ENCODE data around the gene PRKACB. TPM values are rescaled to one million over a fixed set of nuclear protein-coding genes. Genes with fewer than 3 reads are reported as not detected.
"Not testable (repeated sequence)": the region's sequence is repeated elsewhere in the genome, so short reads cannot be mapped to it uniquely, and the experiment has no call there.

Gene PRKACB
- polyA plus RNA-seq (ENCODE audit: insufficient read length in 3 of 3): 10 to 100 TPM; 56.1 to 60.6 (median 57.2) TPM

DNA sequence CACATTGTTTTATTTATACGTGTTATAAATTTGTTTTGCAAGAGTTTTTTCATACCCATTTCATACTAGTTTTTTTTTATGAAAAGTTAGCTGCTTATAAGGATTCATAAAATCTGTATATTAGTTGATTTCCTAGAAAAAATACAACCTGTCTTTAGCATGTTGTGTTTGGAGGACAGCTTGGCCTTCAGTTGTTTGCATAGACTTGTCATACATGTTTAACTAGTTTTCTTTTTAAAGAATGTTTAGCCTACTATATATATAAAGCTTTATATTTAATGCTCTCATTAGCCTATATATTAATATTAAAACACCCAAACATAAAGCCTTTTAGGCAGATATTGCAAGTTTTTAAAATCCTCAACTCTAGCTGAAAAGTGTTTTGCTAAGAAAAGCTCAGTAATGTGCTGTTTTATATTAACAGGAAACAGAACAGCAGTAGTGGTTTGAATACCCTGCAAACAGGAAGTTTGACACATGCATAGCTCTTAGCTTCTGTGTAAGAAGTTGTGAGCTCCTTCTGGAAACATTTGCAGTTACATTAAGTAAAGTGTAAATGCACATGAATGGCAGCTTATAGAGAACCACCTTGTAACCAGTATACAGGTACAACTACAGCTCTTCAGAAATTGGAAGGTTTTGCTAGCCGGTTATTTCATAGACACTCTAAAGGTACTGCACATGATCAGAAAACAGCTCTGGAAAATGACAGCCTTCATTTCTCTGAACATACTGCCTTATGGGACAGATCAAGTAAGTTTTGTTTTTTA is at the start of gene PRKACB:
TSS of gene PRKACB (plus strand) at position 476 of the 770 bp plus-strand sequence. CDS start at position 567, 91 bp downstream.
- DNase-seq (ENCODE audit: low read depth in 3 of 3, low spot score in 2 of 3): no peak

DNA sequence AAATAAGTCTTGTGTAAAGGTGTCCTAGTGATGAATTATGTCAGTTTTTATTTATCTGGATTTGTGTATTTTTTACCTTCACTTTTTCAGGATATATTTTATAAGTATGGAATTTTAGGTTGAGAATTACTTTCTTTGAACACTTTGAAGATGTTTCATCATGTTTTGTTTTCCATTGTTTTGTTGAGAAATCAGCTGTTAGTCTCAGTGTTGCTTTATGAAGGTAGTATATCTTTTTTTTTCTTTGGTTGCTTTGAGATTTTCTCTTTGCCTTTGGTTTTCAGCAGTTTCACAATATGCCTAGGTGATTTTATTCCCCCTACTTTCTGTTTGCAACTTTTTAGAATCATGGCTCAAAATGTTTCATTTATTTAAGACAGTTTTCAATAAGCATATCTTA is 48.8 kb upstream of the PRKACB start:
- DNase-seq (ENCODE audit: low read depth in 3 of 3, low spot score in 2 of 3): no peak

DNA sequence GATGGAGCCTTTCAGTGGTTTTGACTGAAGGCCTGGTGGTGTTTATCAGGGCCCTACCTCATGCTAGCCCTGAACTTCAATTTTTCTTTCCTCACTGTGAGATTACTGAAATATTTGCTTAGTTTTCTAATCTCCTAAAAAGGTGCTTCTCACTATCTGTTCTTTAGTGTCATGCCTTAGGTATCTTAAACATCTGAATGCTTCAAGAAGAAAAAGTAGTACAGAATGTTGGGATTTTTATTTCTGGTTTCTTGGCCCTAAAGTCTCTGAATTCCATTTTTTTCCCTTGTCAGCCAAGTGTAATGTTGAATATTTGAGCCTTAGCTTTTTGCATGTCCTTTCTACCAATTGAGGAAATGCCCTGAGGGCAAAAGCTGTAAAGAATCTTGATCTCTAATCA is 47.9 kb upstream of the PRKACB start:
- DNase-seq (ENCODE audit: low read depth in 3 of 3, low spot score in 2 of 3): no peak

DNA sequence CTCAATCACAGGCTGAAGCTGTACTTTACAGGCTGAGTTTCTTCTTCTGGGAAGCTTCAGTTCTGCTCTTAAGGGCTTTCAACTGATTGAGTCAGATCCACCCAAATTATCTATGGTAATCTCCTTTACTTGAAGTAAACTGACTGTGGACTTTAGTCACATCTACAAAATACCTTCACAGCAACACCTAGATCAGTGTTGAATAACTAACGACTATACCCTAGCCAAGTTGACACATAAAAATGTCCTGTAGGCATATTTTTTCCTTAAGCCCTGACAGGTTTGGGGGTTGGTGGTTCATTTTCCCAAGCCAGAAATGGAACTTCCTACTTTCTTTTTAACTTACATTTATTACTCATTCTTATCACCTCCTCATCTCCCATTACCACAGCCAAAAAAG is 42.9 kb upstream of the PRKACB start:
- no peak for DNase-seq (ENCODE audit: low read depth in 3 of 3, low spot score in 2 of 3)

DNA sequence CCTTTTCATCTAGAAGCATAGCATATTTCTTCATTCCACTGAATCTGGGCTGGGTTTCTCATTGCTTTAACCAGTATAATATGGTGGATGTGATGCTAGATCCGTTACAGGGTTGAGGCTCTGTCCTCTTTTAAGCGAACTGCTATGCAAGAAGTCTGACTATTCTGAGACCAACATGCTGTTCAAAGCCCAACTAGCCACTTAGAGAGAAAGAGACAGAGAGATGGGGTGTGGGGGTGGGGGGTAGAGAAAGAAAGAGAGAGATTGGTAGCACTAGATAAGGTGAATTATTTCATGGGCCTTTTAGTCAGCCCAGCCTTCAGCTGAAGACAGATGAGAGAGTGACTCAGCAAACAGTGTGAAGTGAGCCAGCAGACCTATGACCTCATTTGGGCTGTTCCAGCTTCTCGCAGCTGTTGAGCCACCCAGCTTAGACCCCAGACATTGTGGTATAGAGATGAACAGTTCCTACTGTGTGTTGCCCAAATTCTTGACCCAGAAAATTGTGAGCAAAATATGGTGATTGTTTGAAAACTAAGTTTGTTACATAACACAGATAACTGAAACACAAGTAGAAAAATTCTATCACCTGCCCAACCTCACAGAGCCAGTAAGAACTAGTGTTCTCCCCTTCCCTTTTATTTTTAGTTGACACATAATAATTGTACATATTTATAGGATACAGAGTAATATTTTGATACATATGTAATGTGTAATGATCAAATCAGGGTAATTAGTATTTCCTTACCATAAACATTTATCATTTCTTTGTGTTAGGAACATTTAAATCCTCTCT is 40.7 kb upstream of the PRKACB start:
- DNase-seq (ENCODE audit: low read depth in 3 of 3, low spot score in 2 of 3): no peak

DNA sequence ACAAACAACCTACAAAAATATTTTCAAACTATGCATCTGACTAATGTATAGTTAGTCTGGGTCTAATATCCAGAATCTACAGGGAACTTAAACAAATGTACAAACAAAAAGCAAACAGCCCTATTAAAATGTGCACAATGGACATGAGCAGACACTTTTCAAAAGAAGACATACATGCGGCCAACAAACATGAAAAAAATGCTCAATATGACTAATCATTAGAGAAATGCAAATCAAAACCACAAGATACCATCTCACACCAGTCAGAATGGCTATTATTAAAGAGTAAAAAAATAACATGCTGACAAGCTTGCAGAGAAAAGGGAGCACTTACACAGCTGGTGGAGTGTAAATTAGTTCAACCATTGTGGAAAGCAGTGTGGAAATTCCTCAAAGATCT is 36.5 kb upstream of the PRKACB start:
- not testable (repeated sequence) for DNase-seq (ENCODE audit: low read depth in 3 of 3, low spot score in 2 of 3)

DNA sequence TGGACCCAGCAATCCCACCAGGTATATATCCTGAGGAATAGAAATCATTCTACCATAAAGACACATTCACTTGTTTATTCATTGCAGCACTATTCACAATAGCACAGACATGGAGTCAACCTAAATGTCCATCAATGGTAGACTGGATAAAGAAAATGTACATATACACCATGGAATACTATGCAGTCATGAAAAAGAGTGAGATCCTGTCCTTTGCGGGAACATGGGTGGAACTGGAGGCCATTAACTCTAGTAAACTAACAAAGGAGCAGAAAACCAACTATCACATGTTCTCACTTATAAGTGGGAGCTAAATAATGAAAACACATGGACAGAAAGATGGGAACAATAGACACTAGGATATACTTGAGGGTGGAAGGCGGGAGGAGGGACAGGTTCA is 36.1 kb upstream of the PRKACB start:
- no peak for DNase-seq (ENCODE audit: low read depth in 3 of 3, low spot score in 2 of 3)

DNA sequence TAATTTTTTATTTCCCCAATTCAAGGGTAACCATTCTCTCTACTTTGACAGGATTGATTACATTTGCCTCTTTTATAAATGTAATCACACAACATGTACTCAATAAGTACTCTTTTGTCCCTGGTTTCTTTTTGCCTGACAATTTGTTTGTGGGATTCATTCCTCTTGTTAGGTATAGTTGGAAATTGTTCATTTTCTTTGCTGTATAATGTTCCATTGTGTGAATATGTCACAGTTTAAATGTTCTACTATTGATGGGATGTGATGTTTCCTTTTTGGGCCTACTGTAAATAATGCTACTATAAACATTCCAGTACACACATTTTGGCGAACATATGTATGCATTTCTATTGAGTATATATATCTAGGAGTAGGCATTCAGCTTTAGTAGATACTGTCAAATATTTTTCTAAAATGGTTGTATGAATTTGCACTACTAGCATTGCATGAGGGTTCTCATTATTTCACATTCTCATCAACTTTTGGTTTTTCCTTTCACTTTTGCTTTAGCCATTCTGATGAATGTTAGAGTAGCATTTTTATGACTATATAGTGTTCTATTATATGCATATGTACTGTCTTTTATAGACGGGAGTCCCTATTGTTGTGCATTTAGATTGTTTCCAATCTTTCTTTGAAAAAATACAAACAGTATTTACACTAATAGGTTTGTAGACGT is 35.0 kb upstream of the PRKACB start:
- no peak for DNase-seq (ENCODE audit: low read depth in 3 of 3, low spot score in 2 of 3)

DNA sequence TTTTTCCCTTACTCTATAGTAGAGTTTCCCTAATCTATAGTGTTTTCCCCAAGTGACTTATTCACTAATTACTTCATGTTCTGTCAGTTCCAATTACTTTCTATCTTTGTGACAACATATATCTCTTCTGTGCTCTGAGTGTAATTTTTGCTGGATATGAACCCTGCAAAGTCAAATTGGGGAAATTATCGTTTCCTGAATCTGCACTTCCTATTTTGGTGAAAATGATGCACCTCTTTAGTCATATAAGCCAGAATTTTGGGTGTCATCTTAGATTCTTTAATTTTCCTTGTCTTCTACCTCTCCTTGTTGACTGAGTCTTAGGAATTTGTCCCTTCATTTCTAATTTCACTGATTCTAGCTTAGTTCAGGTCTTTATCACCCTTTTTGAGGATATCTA is 33.4 kb upstream of the PRKACB start:
- DNase-seq (ENCODE audit: low read depth in 3 of 3, low spot score in 2 of 3): no peak

DNA sequence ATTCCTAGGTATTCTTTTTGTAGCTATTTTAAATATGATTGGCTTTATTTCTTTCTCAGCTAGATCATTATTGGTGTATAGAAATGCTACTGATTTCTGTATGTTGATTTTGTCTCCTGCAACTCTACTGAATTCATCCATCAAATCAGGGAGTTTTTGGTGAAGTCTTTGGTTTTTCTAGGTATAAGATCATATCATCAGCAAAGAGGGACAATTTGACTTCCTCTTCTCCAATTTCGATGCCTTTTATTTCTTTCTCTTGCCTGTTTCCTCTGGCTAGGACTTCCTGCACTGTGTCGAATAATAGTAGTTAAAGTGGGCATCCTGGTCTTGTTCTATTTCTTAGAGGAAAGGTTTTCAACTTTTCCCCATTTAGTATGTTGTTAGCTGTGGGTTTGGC is 27.5 kb upstream of the PRKACB start:
- DNase-seq (ENCODE audit: low read depth in 3 of 3, low spot score in 2 of 3): no peak

DNA sequence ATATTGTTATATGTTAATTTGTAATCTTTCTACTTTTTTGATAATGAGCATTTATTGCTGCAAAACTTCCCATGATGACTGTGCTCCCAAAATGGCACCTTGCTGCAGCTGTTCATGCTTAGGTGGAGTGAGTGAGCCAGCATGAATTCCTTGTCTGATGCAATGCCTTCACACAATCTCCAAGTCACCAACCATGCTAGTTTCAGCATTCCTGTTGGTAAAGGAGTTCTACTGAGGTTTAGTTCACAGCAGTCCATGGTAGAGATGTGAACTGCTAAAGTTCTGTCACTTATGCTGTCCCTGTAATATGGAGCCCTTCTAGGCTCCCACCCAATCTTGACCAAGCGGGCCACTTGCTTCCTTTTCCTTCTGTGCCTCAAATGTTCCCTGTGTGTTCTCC is 26.2 kb upstream of the PRKACB start:
- no peak for DNase-seq (ENCODE audit: low read depth in 3 of 3, low spot score in 2 of 3)

DNA sequence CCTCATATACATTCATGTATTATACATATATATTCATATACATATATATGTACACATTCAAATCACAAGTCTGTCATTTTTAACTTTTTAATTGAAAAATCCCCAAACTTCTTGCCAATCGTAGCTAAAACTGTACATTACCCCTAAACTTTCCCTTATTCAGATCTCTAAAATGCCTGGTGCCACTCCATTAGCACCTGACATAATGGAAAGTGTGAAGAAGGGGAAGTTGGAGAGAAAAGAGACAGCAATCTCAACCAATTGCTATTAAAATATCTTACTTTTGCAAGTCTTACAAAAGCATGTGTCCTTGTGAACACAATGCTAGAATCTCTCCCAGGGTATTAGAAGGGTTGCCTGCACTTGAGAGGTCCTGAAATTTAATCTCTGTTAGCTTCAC is 22.7 kb upstream of the PRKACB start:
- DNase-seq (ENCODE audit: low read depth in 3 of 3, low spot score in 2 of 3): no peak

DNA sequence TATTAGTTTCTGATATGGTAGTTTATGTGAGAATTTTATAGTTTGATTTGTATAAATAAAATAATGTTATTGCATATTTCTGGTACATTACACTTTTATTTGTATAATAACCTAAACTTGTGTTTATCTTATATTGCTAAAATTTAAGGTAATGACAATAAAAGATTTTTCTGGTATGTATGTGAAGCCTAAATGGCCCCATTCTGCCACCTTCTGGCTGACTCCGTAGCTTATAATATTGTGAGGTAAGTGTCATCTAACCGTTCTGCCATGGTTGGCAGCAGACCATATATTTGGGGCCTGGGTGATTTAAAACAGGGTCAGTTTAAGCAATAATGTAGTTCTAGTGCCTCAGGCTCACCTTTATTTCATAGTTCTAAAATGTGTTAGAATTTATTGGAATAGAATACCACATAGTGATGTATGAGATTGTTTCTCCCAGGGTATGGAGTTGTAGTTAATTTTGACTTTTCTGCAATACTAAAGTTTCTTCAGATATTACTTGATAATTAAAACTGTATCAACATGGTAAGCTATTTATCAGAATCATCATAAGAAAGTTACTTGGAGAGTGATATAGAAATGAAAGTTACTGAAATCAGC is 21.2 kb upstream of the PRKACB start:
- no peak for DNase-seq (ENCODE audit: low read depth in 3 of 3, low spot score in 2 of 3)

DNA sequence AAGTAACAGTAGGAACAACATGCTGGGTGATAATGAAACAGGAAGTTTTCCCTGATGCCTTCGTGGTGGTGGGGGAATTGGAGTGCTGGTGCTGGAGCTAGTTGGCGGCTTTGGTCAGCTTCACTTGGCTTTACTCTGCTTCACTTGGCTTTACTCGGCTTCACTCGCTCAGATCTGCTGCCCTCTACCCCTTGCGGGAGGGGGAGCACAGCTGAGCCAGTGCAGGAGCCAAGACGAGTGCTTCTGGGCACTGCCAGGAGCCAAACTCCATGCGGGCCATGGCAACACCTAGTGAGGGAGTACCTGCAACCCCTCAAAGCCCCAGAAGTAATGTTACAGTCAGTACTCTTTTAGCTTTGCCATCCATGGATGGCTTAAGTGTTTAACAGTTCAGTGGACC is 10.6 kb upstream of the PRKACB start:
- no peak for DNase-seq (ENCODE audit: low read depth in 3 of 3, low spot score in 2 of 3)

DNA sequence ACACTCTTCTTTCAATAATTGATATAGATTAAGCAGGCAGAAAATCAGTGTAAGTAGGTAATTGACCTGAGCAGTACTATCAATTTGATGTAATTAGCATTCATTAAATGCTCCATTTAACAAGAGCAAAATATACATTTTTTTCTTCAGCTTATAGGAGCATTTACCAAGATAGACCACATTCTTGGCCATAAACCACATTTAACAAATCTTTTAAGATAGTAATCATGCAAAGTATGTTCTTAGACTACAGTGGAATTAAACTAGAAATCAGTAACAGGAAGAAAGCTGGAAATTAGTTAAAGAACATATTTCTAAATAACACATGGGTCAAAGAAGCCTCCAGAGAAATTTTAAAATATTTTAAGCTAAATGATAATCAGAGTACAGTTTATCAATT is 8.7 kb upstream of the PRKACB start:
- no peak for DNase-seq (ENCODE audit: low read depth in 3 of 3, low spot score in 2 of 3)

DNA sequence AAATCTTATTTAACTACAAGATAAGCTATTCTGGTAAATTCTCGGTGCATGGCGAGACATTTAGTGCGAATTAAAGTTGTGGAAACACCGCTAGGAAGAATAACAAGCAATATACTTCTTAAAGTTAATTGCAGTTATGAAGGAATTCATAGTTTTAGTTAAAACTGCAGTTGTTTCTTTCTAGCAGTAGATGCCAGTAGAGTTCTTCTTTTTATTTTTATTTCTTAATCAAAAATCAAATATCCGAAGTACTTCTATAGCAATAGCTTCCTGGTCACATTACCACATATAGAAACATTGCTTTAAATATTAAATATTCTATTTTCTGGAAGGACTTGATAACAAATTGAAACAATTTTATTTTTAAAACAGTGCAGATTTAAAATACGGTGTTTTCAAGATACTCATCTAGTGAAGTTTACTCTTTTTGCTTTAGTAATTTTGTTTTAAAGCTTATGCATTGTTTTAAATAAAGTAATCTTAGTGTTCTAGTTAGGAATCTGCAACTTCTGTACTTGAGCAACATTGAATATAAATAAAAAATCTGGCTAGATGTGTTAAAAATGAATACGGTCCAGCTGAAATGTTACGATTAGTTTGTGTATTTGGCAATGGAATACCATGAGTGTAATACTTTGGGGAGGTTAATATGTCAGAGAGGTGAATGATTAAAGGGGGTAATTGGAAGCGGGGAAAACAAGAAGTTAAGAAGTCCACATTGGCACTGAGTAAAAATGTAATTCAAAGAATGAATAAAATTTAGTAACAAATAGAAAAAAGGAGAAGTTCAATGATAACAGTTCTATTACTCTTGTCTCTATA is 2.7 kb upstream of the PRKACB start:
- DNase-seq (ENCODE audit: low read depth in 3 of 3, low spot score in 2 of 3): no peak

DNA sequence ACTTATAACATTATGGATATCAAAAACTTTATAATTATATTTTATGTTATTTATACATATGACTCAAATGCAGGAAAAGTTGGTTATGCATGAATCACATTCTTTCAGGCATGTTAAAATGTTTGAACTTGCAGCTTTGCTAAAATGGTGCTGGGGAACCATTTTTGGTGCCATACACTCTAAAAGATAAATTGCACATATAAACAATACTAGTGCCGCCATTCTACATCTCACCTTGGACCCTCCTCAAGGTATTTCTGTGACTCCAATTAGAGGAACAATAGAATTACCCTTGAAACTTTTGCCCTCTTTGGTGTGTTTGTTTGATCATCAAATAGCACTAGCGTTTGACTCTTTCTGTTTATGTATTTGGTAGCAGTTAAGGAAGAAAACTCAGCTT is 997 bp downstream of the PRKACB start:
- no peak for DNase-seq (ENCODE audit: low read depth in 3 of 3, low spot score in 2 of 3)

DNA sequence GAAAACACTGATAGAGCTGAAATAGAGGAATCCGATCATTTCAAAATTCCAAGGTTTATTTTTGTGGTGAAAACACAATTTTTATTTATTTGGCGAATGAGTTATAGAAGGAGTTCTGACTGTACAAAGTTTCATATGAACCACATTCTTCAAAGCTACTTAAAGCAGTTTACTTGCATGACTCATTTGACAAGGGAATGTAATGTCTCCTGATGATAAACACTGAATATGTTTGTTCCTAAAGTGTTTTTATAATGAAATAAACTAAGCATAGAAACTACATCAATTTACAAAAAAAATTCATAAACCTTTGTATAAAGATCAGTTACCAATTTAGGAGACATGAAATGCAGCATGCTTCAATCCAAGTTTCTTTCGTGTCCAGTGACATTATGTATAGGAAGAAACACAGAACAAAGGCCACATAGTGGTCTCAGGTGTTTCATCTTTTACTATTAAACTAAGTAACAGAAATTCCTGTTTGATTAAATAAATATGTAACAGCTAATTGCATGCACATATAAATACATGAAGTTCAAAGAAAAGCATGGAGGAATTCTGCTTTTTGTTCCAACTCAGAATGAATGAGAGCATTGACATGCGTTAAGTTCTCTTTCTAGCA is 2.5 kb downstream of the PRKACB start:
- DNase-seq (ENCODE audit: low read depth in 3 of 3, low spot score in 2 of 3): no peak

DNA sequence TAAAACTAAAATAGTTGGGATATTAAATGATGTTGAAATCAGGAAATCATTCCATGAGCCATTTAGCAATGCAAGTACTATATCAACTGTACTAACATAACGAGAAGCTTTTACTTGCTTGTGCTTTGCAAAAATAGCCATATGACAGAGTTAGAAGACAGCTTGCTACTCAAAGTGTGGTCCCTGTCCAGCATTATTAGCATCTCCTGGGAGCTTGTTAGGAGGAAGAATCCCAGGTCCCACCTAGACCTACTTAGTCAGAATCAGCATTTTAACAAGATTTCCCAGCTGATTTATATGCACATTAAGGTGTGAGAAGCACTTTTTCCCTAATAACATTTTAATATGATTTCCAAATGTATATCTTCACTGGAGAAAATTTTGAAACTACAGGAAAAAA is 4.7 kb downstream of the PRKACB start:
- DNase-seq (ENCODE audit: low read depth in 3 of 3, low spot score in 2 of 3): no peak

DNA sequence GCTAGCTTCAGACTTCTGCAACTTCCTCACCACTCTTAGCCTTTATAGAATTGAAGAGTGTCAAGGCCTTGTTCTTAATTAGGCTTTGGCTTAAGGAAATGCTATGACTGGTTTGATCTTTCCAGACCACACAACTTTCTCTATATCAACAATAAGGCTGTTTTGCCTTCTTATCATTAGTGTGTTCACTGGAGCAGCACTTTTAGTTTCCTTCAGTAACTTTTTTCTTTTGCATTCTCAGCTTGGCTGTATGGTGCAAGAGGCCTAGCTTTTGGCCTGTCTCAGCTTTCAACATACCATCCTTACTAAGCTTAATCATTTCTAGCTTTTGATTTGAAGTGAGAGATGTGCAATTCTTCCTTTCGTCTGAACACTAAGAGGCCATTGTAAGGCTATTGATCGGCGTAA is 8.6 kb downstream of the PRKACB start:
- DNase-seq (ENCODE audit: low read depth in 3 of 3, low spot score in 2 of 3): no peak

Data from right renal cortex interstitium (tissue), 3 donors.